Measurements from ENCODE around the gene CRISPLD2.

DNA sequence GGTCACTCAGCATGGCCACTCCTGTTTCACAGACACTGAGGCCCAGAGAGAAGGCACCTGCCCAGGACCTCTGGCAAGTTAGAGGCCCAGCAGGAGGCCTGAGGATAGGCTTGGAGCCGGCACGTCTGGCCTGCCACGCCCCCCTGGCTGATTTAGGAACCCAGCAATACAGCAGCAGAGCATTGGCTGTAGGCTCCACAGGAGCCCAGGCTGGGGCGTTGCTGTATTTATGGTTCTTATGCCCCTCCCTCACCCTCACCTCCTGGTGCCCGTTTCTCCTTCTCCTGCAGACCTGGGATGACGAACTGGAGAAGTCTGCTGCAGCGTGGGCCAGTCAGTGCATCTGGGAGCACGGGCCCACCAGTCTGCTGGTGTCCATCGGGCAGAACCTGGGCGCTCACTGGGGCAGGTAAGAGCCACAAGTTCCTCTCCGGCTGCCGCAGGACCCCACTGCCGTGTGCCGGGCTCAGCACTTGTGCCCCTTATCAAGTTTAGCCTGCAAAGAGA, 25.8 kb downstream of the CRISPLD2 start:
- TF ChIP-seq POLR2AphosphoS5 (IDR thresholded peaks at IDR 0.05) (no peak), POLR2A (IDR thresholded peaks at IDR 0.05) (no peak)
